Naive B cell (primary cell): ENCODE data around the gene ABCB9. TPM values are rescaled to one million over a fixed set of nuclear protein-coding genes. Genes with fewer than 3 reads are reported as not detected.
"Not testable (repeated sequence)": the region's sequence is repeated elsewhere in the genome, so short reads cannot be mapped to it uniquely, and the experiment has no call there.

Source experiments
- ATAC-seq, 2 donors: fragments of 150-1000 bp; cut with Tn5 transposase; 2 replicates each; pipeline ENCODE4 v1.10.0; 2021; ENCODE audit warnings: low read depth in 2 of 2, mild to moderate bottlenecking in 2 of 2, moderate library complexity in 2 of 2
- DNase-seq: peaks from one replicate; pipeline ENCODE4 v3.0.0; 2022
- H3K27ac Mint-ChIP-seq, 6 donors: one replicate each; pipeline ENCODE4 v1.8.0; 2020 to 2022; ENCODE audit warnings: mild to moderate bottlenecking in 6 of 6, mixed read lengths in 6 of 6, moderate library complexity in 5 of 6, inconsistent platforms in 2 of 6
- H3K27me3 Mint-ChIP-seq, 3 donors: one replicate each; pipeline ENCODE4 v1.8.0; 2021 to 2022; ENCODE audit warnings: mixed read lengths in 3 of 3, mild to moderate bottlenecking in 1 of 3
- H3K36me3 Mint-ChIP-seq, 2 donors: one replicate each; pipeline ENCODE4 v1.8.0; 2020 to 2022; ENCODE audit warnings: mixed read lengths in 2 of 2, inconsistent platforms in 1 of 2, mild to moderate bottlenecking in 1 of 2
- H3K4me1 Mint-ChIP-seq, 3 donors: one replicate each; pipeline ENCODE4 v1.8.0; 2020 to 2022; ENCODE audit warnings: mixed read lengths in 3 of 3, inconsistent platforms in 1 of 3, mild to moderate bottlenecking in 1 of 3, moderate library complexity in 1 of 3
- H3K4me3 Mint-ChIP-seq, 8 donors: one replicate each; pipeline ENCODE4 v1.8.0; 2020 to 2022; ENCODE audit warnings: mild to moderate bottlenecking in 8 of 8, mixed read lengths in 8 of 8, moderate library complexity in 8 of 8, inconsistent platforms in 2 of 8
- H3K9me3 Mint-ChIP-seq, 7 donors: one replicate each; pipeline ENCODE4 v1.8.0; 2020 to 2022; ENCODE audit warnings: mixed read lengths in 7 of 7, mild to moderate bottlenecking in 5 of 7, inconsistent platforms in 2 of 7, moderate library complexity in 1 of 7
- polyA plus RNA-seq, 6 donors: library from polyadenylated mRNA; unstranded; fragments of 300-500 nt; fragmentation: Illumina TruSeq; gene quantifications; one replicate each; pipeline ENCODE4 v1.2.3, GENCODE V29; 2021; ENCODE audit warnings: low read depth in 6 of 6

Gene ABCB9
- polyA plus RNA-seq, 6 donors from 2014 or later, result 0.18 to 0.59 (median 0.31) TPM; not detected in 1

- DNase-seq (no peak), ATAC-seq (no peak)
- H3K4me1 Mint-ChIP-seq, result peaks cover 75 to 94% (median 94%) of the 10 kb centered on the region in 3 donors
- H3K27ac Mint-ChIP-seq, result peak overlapping the region; percentile 99 to 100 (median 99)
- no peaks in the 10 kb centered on the region for H3K27me3 Mint-ChIP-seq
- H3K4me3 Mint-ChIP-seq, result peak overlapping the region; percentile 87 to 99 (median 96)
- peaks cover 0 to 2% (median 0%) of the 10 kb centered on the region in 7 donors for H3K9me3 Mint-ChIP-seq
- H3K36me3 Mint-ChIP-seq, result no peaks in the 10 kb centered on the region
Measured at GRCh38 chr12:122894193-122895121, 71.8 kb downstream of the ABCB9 start.

- Mint-ChIP-seq H3K4me3 (peak overlapping the region; percentile 76 to 99 (median 94)), H3K4me1 (peaks cover 73 to 94% (median 94%) of the 10 kb centered on the region in 3 donors), H3K9me3 (peaks cover 0 to 2% (median 0%) of the 10 kb centered on the region in 7 donors), H3K27ac (peak overlapping the region in 5 of 6 donors; percentile 54 to 100 (median 99)), H3K36me3 (no peaks in the 10 kb centered on the region), H3K27me3 (no peaks in the 10 kb centered on the region)
- no peak for DNase-seq
- ATAC-seq, result no peak
Measured at GRCh38 chr12:122893208-122894153, 72.8 kb downstream of the ABCB9 start.

GRCh38 chr12:122892724-122893123, 73.5 kb downstream of the ABCB9 start:
- Mint-ChIP-seq H3K4me3 (peak overlapping the region; percentile 21 to 98 (median 58)), H3K27ac (peak overlapping the region in 5 of 6 donors; percentile 19 to 71 (median 56)), H3K4me1 (peaks cover 72 to 94% (median 94%) of the 10 kb centered on the region in 3 donors)
- H3K9me3 Mint-ChIP-seq, H3K27me3 Mint-ChIP-seq, H3K36me3 Mint-ChIP-seq, ATAC-seq, DNase-seq: not testable (repeated sequence)

- Mint-ChIP-seq H3K36me3 (no peaks in the 10 kb centered on the region), H3K27ac (peak overlapping the region in 3 of 6 donors; percentile 52 to 100 (median 56)), H3K9me3 (peaks cover 0 to 2% (median 0%) of the 10 kb centered on the region in 7 donors), H3K4me1 (peaks cover 80 to 94% (median 94%) of the 10 kb centered on the region in 3 donors), H3K4me3 (peak overlapping the region; percentile 44 to 98 (median 78)), H3K27me3 (no peaks in the 10 kb centered on the region)
- DNase-seq (no peak), ATAC-seq (no peak)
Measured at GRCh38 chr12:122891661-122892525, 74.4 kb downstream of the ABCB9 start.

- DNase-seq (peak; percentile 55), ATAC-seq (peak; percentile 40 to 49)
- Mint-ChIP-seq H3K4me1 (peaks cover 75 to 96% (median 87%) of the 10 kb centered on the region in 3 donors), H3K4me3 (peak overlapping the region; percentile 73 to 99 (median 87)), H3K27ac (peak overlapping the region; percentile 98 to 100 (median 99)), H3K9me3 (no peaks in the 10 kb centered on the region), H3K27me3 (no peaks in the 10 kb centered on the region), H3K36me3 (no peaks in the 10 kb centered on the region)
Measured at GRCh38 chr12:122889761-122890520, 76.3 kb downstream of the ABCB9 start.

- Mint-ChIP-seq H3K36me3 (no peaks in the 10 kb centered on the region), H3K4me1 (peaks cover 71 to 94% (median 85%) of the 10 kb centered on the region in 3 donors), H3K27ac (peak overlapping the region; percentile 49 to 100 (median 98)), H3K9me3 (no peaks in the 10 kb centered on the region), H3K4me3 (peak overlapping the region; percentile 73 to 99 (median 90)), H3K27me3 (no peaks in the 10 kb centered on the region)
- peak; percentile 59 for DNase-seq
- ATAC-seq, result peak; percentile 61 to 68
Measured at GRCh38 chr12:122888232-122888752, 78.0 kb downstream of the ABCB9 start.

- DNase-seq (no peak), ATAC-seq (peak; percentile 5 to 8)
- no peaks in the 10 kb centered on the region for H3K27me3 Mint-ChIP-seq
- H3K4me3 Mint-ChIP-seq, result peak overlapping the region; percentile 73 to 99 (median 90)
- H3K36me3 Mint-ChIP-seq, result no peaks in the 10 kb centered on the region
- H3K4me1 Mint-ChIP-seq, result peaks cover 74 to 94% (median 88%) of the 10 kb centered on the region in 3 donors
- H3K27ac Mint-ChIP-seq, result peak overlapping the region; percentile 49 to 100 (median 98)
- H3K9me3 Mint-ChIP-seq, result no peaks in the 10 kb centered on the region
Measured at GRCh38 chr12:122887819-122888212, 78.4 kb downstream of the ABCB9 start.

- no peaks in the 10 kb centered on the region for H3K27me3 Mint-ChIP-seq
- H3K36me3 Mint-ChIP-seq, result no peaks in the 10 kb centered on the region
- peaks cover 75 to 93% (median 88%) of the 10 kb centered on the region in 3 donors for H3K4me1 Mint-ChIP-seq
- no peaks in the 10 kb centered on the region for H3K9me3 Mint-ChIP-seq
- ATAC-seq (peak; percentile 66 to 69), DNase-seq (peak; percentile 74)
- peak overlapping the region; percentile 49 to 100 (median 98) for H3K27ac Mint-ChIP-seq
- H3K4me3 Mint-ChIP-seq, result peak overlapping the region; percentile 73 to 99 (median 90)
Measured at GRCh38 chr12:122886851-122887818, 79.1 kb downstream of the ABCB9 start.

GRCh38 chr12:122886161-122886560, 80.1 kb downstream of the ABCB9 start:
- Mint-ChIP-seq H3K4me1 (peaks cover 73 to 93% (median 89%) of the 10 kb centered on the region in 3 donors), H3K27me3 (no peaks in the 10 kb centered on the region), H3K27ac (peak overlapping the region in 4 of 6 donors; percentile 44 to 100 (median 81)), H3K4me3 (peak overlapping the region; percentile 40 to 98 (median 72)), H3K9me3 (no peaks in the 10 kb centered on the region), H3K36me3 (no peaks in the 10 kb centered on the region)
- no peak for ATAC-seq
- no peak for DNase-seq

- peak overlapping the region in 2 of 8 donors; percentile 51 to 65 for H3K4me3 Mint-ChIP-seq
- peaks cover 0 to 9% of the 10 kb centered on the region in 2 donors for H3K36me3 Mint-ChIP-seq
- no peaks in the 10 kb centered on the region for H3K27me3 Mint-ChIP-seq
- DNase-seq, result no peak
- no peak for ATAC-seq
- peaks cover 78 to 93% (median 89%) of the 10 kb centered on the region in 3 donors for H3K4me1 Mint-ChIP-seq
- H3K9me3 Mint-ChIP-seq, result no peaks in the 10 kb centered on the region
- no peak overlapping the region for H3K27ac Mint-ChIP-seq
Measured at GRCh38 chr12:122884860-122885259, 81.4 kb downstream of the ABCB9 start.
